Small intestine (tissue), 7 donors: ENCODE measurements around the gene BTN3A1. TPM values are rescaled to one million over a fixed set of nuclear protein-coding genes. Genes with fewer than 3 reads are reported as not detected.
A peak's percentile ranks its signal among the peaks of the same experiment; 100 is the strongest.

Experiments
- DNase-seq, 2 donors: peaks; one replicate each; pipeline versions ENCODE4 v3.0.0 to v3.0.0-alpha.2; 2013
- FAIRE-seq: peaks from 2 replicates; lab custom pipeline; 2012; peaks lifted over from hg19 to GRCh38; lab: Jason Lieb, UNC
- H3K27ac ChIP-seq, 3 donors: one replicate each; pipeline ENCODE4 v1.5.1; 2013; ENCODE audit warnings: low read length in 2 of 3, mild to moderate bottlenecking in 2 of 3, control low read depth in 1 of 3, inconsistent platforms in 1 of 3, low read depth in 1 of 3, moderate library complexity in 1 of 3
- H3K27me3 ChIP-seq, 3 donors: one replicate each; pipeline ENCODE4 v1.6.1; 2013; ENCODE audit warnings: low read length in 3 of 3, inconsistent platforms in 1 of 3; ENCODE audit not compliant: control insufficient read depth in 3 of 3, insufficient read depth in 3 of 3
- H3K36me3 ChIP-seq, 3 donors: one replicate each; pipeline ENCODE4 v1.6.1; 2013; ENCODE audit warnings: low read length in 3 of 3, inconsistent platforms in 1 of 3, low read depth in 1 of 3, mild to moderate bottlenecking in 1 of 3, moderate library complexity in 1 of 3; ENCODE audit not compliant: control insufficient read depth in 3 of 3, insufficient read depth in 2 of 3
- H3K4me1 ChIP-seq, 3 donors: one replicate each; pipeline ENCODE4 v1.6.1; 2013; ENCODE audit warnings: low read length in 2 of 3, inconsistent platforms in 1 of 3, low read depth in 1 of 3, mild to moderate bottlenecking in 1 of 3, moderate library complexity in 1 of 3; ENCODE audit not compliant: control insufficient read depth in 3 of 3, insufficient read depth in 2 of 3
- H3K4me3 ChIP-seq, 3 donors: one replicate each; pipeline ENCODE4 v1.5.1; 2013; ENCODE audit warnings: low read length in 3 of 3, control low read depth in 1 of 3, inconsistent platforms in 1 of 3, low read depth in 1 of 3, mild to moderate bottlenecking in 1 of 3, moderate library complexity in 1 of 3
- H3K9me3 ChIP-seq, 2 donors: one replicate each; pipeline ENCODE4 v1.6.1; 2013; ENCODE audit warnings: low read depth in 1 of 2, low read length in 1 of 2; ENCODE audit not compliant: control insufficient read depth in 2 of 2, insufficient read depth in 1 of 2
- WGBS, 3 donors: extraction: QIAGEN DNeasy Blood & Tissue Kit; methylation state at CpG; one replicate each; pipeline ENCODE4 v1.1.7; 2013; 5-methylcytosine and 5-hydroxymethylcytosine counted together
- polyA plus RNA-seq, 4 donors: library from polyadenylated mRNA; stranded (reverse) in 3 of 4; unstranded in 1 of 4; fragments of 200-250 nt in 3 of 4; fragments of 120-200 nt in 1 of 4; gene quantifications; one replicate each; pipeline versions ENCODE4 v1.2.1 to v1.2.3, GENCODE V29; 2013
- donor health status: healthy with polysubstance abuse.
- donor health status: control.
- donor health status: control.
- donor health status: Bipolar disorder and iron deficiency.
- donor health status: healthy.

Gene BTN3A1
- polyA plus RNA-seq, 4 donors: 9.2 to 44.5 (median 15.6) TPM

DNA sequence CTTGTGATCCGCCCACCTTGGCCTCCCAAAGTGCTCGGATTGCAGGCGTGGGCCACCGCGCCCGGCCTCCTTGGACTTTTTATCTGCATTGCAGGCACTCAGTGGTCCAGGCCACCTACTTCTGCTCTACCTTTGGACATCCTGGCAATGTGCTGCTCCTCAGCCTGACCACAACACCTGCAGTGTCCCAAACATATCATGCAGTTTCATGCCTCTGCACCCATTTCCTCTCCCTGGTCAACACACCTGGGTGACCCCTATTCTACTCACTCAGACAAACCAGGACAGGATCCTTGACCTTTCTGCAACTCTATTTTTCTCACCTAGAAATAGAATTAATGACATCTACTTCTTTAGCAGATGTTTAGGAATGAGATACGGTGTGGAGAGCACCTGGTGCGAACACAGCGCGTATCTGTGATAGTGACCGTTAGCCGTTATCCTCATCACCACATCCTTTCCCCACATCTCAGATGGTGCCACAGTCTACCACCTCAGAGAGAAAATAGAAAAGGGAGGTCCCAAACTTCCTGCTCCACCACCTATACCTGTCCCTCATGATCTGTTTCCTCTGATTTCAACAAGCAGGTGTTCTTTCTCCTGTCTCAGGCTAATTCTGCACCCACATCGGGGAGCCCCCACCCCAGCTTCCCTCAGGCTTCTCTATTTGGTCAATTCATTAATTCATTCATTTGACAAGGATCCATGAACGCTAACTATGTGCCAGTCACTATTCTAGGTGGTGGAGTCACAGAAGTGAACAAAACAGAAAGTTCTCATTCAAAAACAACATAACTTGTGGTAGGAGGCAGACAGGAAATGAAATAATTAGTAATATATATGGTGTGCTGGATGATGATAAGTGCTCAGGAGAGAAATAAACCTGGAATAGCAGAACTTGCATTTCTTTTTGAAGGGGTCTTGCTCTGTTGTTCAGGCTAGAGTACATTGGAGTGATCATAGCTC, 41.3 kb upstream of the BTN3A1 start:
- Histone ChIP-seq H3K9me3 (no peaks in the 10 kb centered on the region), H3K27ac (peak overlapping the region in 1 of 3 donors; percentile 74), H3K4me3 (no peak overlapping the region), H3K27me3 (no peaks in the 10 kb centered on the region), H3K36me3 (no peaks in the 10 kb centered on the region), H3K4me1 (peaks cover 0 to 9% (median 0%) of the 10 kb centered on the region in 3 donors)
- WGBS, 3 donors: 73 to 88% (median 83%) methylated on average over 14 of the region's 14 CpGs
- no peak for FAIRE-seq
- no peak for DNase-seq

- H3K4me1 ChIP-seq: peaks cover 0 to 11% (median 0%) of the 10 kb centered on the region in 3 donors
- DNase-seq (no peak), FAIRE-seq (no peak)
- H3K27me3 ChIP-seq: no peaks in the 10 kb centered on the region
- H3K4me3 ChIP-seq: no peak overlapping the region
- 74 to 90% (median 87%) methylated on average over 5 of the region's 5 CpGs for WGBS, 3 donors
- no peaks in the 10 kb centered on the region for H3K9me3 ChIP-seq
- H3K36me3 ChIP-seq: no peaks in the 10 kb centered on the region
- peak overlapping the region in 1 of 3 donors; percentile 73 for H3K27ac ChIP-seq
Measured at GRCh38 chr6:26361544-26361943, 40.5 kb upstream of the BTN3A1 start.

- Histone ChIP-seq H3K4me1 (peaks cover 0 to 13% (median 3%) of the 10 kb centered on the region in 3 donors), H3K4me3 (no peak overlapping the region), H3K9me3 (no peaks in the 10 kb centered on the region), H3K36me3 (no peaks in the 10 kb centered on the region), H3K27me3 (no peaks in the 10 kb centered on the region), H3K27ac (no peak overlapping the region)
- FAIRE-seq (no peak), DNase-seq (no peak)
- 67 to 83% (median 69%) methylated on average over 9 of the region's 9 CpGs for WGBS, 3 donors
Measured at GRCh38 chr6:26362093-26362835, 39.8 kb upstream of the BTN3A1 start.

DNA sequence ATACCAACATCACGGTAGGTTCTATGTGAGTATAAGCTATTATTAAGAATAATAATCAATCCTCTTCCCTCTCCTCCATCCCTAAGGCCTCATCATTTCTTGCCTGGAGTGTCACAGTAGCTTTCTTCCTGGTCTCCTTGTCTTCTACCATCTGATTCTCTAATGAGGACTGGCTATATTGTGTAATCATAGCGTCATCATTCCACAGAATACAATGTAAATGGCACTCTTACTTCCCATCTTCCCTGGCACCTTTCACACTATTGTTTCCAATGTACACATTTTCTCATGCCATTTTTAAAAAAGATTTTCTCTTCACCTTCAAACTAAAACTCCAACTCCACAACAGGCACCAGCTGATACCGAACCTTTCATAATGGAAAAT, 39.2 kb upstream of the BTN3A1 start:
- Histone ChIP-seq H3K27ac (no peak overlapping the region), H3K4me3 (no peak overlapping the region), H3K9me3 (no peaks in the 10 kb centered on the region), H3K27me3 (no peaks in the 10 kb centered on the region), H3K4me1 (peaks cover 0 to 13% (median 3%) of the 10 kb centered on the region in 3 donors), H3K36me3 (no peaks in the 10 kb centered on the region)
- WGBS, 3 donors: 95% methylated on average over 3 of the region's 3 CpGs
- DNase-seq (no peak), FAIRE-seq (no peak)

- WGBS, 3 donors: 53 to 60% (median 59%) methylated on average over 6 of the region's 6 CpGs
- DNase-seq (peak; percentile 20 to 31), FAIRE-seq (no peak)
- Histone ChIP-seq H3K36me3 (peaks cover 0 to 1% (median 0%) of the 10 kb centered on the region in 3 donors), H3K9me3 (no peaks in the 10 kb centered on the region), H3K27ac (peak overlapping the region; percentile 52 to 95 (median 95)), H3K4me3 (peak overlapping the region in 1 of 3 donors; percentile 66), H3K4me1 (peaks cover 0 to 13% (median 3%) of the 10 kb centered on the region in 3 donors), H3K27me3 (no peaks in the 10 kb centered on the region)
Measured at GRCh38 chr6:26363882-26364701, 38.0 kb upstream of the BTN3A1 start.

DNA sequence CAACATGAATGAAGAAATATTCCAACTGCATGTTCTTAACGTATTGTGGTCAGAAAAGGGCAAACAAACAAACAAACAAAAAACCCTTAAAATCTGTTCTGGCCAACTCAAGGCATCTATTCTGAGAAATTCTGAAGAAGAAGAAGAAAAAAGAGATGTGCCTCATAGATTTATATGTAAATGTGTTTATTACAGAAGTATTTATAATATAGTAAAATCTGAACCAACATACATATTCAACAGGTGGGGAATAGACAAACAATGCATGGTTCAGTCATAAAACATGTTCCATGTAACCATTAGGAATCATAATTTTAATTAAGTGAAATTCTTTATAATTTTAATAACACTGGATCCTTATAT, 36.5 kb upstream of the BTN3A1 start:
- DNase-seq (no peak), FAIRE-seq (no peak)
- peaks cover 0 to 13% (median 3%) of the 10 kb centered on the region in 3 donors for H3K4me1 ChIP-seq
- H3K27me3 ChIP-seq: no peaks in the 10 kb centered on the region
- peak overlapping the region; percentile 93 to 97 (median 95) for H3K27ac ChIP-seq
- no peaks in the 10 kb centered on the region for H3K9me3 ChIP-seq
- peaks cover 6 to 7% (median 6%) of the 10 kb centered on the region in 3 donors for H3K36me3 ChIP-seq
- H3K4me3 ChIP-seq: peak overlapping the region; percentile 42 to 79 (median 66)
- 0% methylated on average over 1 of the region's 1 CpG for WGBS, 3 donors

DNA sequence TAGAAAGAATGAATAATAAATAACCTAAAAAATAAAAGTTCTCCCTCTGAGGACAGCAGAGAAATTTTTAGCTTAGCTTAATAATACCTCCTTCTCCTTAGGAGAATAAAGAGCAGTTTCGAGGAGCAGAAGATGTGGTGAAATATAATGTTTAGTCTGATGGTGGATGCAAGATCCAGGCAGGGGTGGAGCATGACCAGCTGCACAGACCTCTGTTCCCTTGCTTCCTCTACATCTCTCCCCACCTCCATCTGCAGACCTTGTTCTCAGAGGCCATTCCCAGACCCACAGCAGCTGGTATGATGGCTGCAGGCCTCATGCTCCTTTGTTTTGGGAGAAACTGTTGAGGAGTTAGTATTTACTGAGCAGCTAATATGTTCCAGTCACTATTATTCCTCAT, 35.6 kb upstream of the BTN3A1 start:
- Histone ChIP-seq H3K9me3 (no peaks in the 10 kb centered on the region), H3K4me1 (peaks cover 0 to 13% (median 3%) of the 10 kb centered on the region in 3 donors), H3K27me3 (no peaks in the 10 kb centered on the region), H3K36me3 (peaks cover 6 to 10% (median 6%) of the 10 kb centered on the region in 3 donors), H3K4me3 (peak overlapping the region in 1 of 3 donors; percentile 33), H3K27ac (no peak overlapping the region)
- 35 to 54% (median 44%) methylated on average over 1 of the region's 1 CpG for WGBS, 3 donors
- FAIRE-seq: no peak
- peak in 1 of 2 donors; percentile 33 for DNase-seq
